Inflammatory macrophage treated with lipopolysaccharide for 4 hours (primary cell): ENCODE results near the gene NRDC.
A peak's percentile ranks its signal among the peaks of the same experiment; 100 is the strongest.
"Not testable (repeated sequence)": the region's sequence is repeated elsewhere in the genome, so short reads cannot be mapped to it uniquely, and the experiment has no call there.

Experiments used
- DNase-seq: peaks from one replicate; pipeline ENCODE4 v3.0.0-alpha.2; 2020

The NRDC gene

DNA sequence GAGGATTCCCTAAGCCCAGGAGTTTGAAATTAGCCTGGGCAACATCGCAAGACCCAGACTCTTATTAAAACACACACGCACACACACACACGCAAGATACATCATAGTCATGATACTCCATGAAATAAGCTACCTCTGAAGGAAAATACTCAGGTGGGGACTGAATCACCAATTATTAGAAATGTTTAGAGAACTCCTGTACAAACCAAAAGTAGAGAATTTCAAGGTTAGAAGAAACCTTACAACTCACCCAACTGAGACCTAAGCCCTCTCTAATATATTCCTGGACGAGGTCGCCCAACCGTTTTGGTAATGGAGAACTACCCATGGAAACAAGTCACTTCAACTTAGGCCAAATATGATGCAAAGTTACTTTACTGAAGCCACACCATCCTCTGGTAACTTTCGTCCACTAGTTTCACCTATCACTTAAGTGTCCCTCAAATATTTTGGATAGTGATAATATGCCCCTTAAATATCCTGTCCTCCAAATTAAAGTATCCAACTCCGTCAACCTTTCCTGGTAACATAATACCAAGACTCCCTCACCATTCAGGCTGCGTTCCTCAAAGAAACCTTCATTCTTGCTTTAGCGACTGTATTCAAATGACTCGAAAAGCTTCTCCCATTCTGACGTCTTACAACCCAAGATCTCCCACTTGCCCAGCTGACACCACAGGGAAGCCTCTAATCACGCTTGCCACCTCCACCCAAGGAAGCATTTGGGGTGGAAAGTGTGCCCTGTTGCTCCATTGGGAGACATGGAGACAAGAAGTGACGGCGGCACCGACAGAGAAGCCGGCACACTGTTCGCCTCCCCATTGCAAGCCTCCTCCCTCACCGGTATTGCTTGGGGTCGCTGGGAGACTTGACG is 856 bp downstream of the NRDC start:
- peak; percentile 74 for DNase-seq

DNA sequence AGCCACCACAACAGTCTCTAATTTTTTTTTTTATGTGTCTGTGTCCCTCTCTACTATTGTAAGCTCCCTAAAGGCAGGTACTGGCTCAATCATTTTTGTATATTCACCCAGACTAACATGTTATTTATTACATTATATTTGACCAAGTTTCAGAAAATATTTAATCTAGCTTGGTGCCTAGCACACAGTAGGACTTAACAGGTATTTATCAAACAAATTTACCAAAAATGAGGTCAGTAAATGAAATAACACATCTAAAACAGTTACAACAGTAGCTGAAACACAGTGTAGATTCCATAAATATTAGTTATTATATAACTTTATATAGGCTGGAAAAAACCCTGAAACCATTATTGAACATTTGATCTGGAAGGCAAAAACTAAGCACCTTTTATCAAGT is 2.7 kb downstream of the NRDC start:
- no peak for DNase-seq

DNA sequence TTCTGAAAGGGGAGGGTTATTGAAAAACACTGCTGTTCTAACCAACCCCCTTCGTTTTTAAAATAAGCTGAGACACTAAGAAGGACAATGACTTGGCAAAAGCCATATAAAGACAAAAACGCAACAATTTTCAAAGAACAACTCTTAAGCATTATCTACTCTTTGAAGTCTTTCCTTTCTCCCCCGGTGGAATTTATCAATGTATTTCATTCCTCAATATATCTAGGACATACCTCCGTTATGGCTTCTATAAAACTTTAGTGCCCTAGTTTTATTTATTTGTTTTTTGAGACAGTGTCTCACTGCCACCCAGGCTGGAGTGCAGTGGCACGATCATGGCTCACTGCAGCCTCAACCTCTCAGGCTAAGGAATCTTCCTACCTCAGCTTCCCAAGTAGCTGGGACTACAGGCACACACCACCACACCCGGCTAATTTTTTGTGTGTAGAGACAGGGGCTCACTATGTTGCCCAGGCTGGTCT is 3.2 kb downstream of the NRDC start:
- no peak for DNase-seq

DNA sequence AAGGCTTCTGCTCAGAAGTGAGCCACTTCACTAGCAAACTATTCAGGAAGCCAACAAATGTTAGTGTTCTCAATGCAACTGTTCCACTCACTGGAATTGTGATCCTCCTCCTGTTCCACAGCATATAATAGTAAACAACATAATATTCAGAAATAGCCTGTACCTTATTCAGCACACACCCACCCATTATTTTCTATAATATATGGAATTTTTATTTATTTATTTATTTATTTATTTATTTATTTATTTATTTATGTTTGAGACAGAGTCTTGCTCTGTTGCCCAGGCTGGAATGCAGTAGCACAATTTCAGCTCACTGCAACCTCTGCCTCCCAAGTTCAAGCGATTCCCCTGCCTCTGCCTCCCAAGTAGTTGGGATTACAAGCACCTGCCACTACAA is 5.3 kb downstream of the NRDC start:
- DNase-seq: not testable (repeated sequence)

DNA sequence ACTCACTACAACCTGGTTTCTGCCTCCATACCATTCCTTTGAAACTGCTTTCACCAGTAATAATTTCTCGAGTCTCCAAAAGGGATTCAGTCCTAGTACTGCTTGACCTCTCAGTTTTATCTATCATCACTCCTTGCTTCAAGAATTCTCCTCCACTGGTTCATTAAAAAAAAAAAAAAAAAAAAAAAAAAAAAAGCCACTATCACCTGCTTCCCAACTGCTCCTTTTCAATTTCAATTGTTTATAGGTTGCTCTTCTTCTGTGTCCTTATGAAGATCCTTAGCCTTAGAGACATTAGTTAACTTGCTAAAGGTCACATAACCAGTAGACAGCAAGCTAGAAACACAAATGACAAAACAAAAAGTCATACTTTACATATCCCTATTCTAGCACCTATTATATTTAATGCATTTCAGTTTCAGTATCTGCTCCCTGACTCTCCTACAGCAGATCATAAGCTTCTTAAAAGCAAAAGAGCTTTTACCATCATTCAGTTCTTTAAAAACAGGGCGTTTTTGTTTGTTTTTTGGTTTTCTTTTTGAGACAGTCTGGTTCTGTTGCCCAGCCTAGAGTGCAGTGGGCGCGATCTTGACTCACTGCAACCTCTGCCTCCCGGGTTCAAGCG is 7.1 kb downstream of the NRDC start:
- DNase-seq: peak; percentile 28

DNA sequence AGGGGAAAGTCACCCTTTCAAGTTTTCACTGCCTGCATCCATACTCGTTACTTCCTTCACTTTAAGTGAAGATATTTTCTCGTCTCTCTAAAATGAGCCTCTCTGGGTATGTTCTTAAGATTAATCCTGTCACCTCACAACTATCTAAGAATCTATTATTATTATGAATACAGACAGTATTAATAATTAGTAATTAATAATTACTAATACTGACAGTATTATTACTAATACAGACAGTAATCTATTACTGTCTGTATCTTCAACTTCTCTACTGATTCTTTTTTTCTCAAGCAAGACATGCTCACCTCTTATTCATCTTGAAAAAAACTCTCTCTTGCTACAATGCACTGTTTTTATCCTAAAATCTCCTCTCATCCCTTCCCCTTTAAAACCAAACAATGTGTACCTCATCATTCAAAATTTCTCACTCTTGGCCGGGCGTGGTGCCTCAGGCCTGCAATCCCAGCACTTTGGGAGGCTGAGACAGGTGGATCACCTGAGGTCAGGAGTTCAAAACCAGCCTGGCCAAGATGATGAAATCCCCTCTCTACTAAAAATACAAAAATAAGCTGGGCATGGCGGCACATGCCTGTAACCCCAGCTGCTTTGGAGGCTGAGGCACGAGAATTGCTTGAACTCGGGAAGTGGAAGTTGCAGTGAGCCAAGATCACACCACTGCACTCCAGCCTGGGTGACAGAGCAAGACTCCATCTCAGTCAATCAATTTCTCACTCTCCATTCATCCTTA is 7.8 kb downstream of the NRDC start:
- no peak for DNase-seq

DNA sequence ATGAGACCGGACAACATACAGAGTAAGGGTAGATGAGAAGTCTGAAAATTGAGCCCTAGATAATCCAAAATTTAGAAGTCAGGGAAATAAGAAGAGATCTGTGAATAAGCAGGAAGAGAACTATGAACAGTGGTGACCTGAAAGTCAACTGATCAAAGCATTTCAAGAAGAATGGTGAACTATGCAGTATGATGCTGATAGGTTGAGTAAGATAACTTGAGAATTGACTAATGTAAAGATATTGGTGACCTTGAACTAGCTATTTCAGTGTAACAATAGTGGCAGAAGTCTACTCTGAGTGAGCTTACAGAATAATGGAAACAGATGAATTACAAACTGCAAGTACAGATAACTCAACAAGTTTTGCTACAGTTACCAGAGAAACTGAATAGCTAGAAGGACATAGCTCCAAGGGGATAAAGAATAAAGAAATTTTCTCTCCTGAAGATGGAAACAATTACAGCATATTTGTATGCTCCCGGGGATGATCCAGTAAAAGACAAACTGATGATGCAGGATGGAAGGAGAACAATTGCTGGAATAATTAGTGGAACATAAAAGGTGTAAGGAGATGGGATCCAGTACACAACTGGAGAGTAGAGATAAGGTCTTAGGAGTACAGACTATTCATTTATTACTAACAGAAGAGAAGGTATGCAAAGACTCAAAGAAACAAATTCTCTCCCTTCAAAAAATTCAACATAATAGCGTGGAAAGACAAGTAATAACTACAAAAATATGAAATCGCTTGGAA is 10.9 kb downstream of the NRDC start:
- peak; percentile 17 for DNase-seq

DNA sequence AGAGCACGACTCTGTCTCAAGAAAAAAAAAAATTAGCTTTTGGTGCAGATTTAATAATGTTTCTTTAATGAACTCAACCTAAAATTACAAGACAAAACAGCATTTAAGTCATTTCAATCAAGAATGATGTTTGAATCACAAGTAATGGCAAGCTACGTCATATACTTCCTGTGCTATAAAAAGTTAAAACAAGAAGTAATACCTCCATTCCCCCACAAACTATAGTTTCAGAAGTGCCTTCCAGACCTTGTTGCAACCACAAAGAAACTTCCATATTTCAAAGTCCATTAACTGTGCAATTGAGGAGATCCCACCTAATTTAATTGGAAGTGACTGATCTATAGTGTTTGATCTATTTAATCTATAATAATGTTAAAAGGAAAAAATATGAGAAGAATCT is 15.1 kb downstream of the NRDC start:
- DNase-seq: peak; percentile 85

DNA sequence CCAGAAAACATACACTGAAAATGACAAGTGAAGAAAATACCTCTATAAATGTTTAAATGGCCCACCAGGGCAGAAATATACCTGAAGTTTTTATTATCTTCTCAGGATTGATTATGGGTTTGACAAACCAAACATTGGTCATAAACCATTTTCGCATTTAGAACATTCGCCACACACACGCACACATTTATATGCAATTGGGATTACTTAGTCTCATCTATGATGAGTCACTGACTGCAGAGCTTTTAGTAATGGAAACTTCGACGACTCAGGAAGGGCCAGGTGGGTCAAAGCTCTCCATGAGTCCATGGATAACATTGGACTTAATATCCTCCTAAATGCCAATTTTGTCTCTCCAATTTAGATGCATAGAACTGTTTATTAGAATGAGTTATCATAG is 16.9 kb downstream of the NRDC start:
- DNase-seq: no peak

DNA sequence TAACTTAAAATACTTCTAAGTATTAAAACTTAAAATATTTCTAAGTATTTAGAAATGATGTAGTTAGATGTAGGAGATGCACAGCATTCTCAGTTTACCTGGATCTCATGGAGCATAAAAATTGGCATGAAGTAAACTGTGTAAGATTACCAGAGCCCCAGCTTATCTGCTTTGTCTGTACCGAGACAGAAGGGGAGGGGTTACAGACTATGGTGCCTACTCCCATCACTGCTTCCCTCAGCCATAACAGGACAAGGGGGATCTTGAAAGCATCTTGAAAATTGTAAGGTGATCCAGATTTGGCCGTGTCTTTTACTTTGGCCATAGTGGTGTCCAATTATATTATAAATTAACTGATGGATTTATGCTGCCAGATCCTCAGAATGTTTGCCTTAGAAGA is 18.8 kb downstream of the NRDC start:
- DNase-seq: no peak

DNA sequence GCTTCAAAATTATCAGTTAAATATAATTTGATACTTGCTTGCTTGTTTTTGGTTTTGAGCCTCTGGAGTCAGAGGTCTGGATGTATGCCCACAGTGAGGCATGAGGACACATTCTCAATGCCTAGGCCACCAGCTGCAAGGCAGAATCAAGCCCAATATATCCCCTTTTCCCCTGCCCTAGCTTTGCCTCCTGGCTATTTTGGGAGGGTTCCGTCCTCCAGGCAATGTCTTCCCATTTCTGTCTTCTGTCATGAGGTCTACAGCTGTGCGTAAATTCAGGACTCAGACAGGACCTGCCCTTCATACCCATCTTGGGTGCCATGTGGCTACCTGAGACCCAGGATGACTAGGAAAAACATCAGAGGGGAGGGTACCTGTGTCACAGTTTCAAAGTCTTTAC is 19.2 kb downstream of the NRDC start:
- no peak for DNase-seq

DNA sequence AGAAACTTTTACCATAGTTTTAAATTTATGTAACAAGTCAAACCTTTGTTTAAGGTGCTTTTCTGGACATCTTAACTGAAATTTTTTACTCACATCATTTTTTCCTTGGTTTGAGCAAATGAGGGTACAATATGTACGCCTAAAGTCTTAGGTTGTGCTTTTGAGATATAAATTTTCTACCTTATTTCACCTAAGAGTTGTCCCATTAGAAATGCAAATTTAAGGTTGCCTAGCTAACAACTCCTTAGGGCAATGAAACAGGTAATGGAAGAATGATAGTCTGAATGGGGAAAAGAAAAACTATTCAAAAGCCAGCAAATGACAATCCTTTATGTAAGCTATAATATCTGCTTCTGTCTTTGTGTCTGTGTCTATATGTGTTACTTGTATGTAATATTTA is 19.6 kb downstream of the NRDC start:
- DNase-seq: no peak

DNA sequence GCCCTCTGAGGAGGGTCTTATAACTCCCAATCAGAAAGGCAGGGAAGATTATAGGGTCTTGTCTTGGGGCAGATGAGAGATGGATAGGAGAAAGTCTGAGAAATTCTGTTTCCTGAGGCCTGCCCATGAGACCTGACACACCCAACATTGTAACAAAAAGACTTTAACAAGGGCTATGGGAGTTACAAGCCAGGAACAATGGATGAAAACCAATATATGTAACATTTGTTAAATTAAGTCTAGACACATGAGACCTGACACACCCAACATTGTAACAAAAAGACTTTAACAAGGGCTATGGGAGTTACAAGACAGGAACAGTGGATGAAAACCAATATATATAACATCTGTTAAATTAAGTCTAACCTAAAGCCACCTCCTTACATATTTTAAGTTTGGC is 21.8 kb downstream of the NRDC start:
- DNase-seq: no peak

DNA sequence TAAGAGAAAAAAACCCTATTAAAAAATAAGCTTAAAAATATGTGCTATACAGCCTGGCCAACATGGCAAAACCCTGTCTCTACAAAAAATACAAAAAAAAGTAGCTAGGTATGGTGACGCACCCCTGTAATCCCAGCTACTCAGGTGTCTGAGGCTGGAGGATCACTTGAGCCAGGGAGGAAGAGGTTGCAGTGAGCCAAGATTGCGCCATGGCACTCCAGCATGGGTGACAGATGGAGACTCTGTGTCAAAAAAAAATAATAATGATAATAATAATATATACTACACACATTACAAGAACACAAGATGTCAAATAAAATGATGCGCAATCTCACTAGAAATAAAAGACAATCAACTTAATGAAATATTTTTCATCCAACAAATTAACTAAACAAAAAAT is 22.9 kb downstream of the NRDC start:
- DNase-seq: no peak

DNA sequence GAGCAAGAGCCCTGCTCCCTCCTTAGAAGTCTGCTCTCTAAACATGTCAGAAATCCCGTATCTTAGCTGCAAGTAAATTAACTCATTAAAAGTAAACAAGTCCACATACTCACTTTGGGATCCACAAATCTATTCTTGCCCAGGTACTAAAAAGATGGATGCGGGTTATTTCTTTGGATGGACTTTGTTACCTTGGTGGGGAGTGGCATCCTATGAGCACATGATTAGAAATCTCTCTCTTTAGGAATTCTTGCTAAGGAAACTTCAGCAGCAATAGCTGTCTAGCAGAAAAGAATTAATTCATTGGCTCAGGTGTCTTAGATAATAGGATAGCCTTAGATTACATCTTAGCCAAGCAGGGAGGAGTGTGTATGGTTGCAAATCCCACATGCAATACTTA is 25.2 kb downstream of the NRDC start:
- no peak for DNase-seq

DNA sequence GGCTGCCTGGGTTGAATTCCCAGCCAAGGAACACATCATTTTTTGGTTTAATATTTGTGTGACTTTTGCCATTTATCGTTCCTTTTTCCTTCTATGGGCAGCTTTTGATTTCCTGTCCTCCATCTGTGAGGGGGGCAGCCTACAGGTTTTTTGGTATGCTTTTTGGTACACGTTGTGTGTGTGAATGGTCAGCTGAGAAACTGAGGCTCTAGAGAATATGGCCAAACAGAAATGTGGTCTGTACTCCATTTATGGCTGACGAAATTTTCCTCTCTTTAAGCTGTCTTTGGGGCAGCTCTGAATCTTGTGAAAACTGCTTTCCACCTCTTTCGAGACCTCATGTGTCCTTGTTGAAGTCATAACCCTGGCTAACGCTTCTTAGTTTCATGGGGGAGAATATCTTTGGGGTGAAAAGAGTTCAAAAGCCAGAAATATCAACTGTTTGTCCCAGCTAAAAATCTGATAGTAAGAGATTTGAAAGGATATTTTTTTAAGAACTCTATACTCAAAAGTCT is 26.6 kb downstream of the NRDC start:
- DNase-seq: no peak

DNA sequence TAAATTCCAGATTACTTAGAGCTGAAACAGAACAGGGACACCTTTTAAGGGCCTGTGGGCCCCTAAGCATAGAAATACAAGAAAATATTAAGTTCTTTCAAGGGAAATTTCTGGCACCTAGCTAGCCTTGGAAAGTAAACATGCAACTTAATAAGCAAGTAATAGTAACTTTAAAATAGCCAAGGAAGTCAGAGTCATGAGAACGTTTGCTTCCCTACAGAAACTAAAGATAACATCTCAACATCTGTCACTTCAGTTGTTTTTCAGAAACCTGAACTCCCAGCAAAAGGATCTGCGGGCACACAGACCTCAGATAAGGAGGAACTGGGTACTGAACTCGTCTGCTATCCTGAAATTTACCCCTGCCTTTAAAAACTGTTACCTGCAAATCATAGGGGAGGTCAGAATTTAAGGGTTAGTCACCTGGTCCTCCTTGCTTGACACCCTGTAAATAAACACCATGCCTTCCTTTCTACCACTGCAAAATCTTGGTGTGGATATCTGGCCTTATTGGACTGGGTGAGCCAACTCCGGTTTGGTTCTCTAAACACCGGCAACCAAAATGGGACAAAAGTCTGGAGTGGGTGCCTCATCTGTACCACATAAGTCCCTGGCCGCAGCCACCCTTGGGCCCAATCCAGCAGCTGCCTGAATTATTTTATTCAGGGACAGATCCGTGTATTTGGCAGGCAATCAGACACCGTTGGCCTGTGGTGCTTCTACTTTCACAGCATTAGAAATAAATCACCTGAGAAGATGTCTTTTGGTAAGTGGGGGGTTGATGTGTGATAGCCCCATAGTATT is 27.9 kb downstream of the NRDC start:
- no peak for DNase-seq

DNA sequence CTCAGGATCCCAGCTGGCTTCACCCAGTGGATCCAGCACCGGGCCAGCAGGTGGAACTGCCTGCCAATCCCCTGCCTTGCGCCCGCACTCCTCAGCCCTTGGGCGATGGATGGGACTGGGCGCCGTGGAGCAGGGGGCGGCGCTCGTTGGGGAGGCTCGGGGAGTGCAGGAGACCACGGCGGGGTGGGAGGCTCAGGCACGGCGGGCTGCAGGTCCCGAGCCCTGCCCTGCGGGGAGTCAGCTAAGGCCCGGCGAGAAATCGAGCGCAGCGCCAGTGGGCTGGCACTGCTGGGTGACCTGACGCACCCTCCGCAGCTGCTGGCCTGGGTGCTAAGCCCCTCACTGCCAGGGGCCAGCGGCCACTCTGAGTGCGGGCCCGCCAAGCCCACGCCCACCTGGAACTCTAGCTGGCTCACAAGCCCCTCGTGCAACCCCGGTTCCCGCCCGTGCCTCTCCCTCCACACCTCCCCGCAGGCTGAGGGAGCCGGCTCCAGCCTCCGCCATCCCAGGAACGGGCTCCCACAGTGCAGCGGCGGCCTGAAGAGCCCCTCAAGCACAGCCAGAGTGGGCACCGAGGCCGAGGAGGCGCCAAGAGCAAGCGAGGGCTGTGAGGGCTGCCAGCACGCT is 31.1 kb downstream of the NRDC start:
- DNase-seq: no peak

DNA sequence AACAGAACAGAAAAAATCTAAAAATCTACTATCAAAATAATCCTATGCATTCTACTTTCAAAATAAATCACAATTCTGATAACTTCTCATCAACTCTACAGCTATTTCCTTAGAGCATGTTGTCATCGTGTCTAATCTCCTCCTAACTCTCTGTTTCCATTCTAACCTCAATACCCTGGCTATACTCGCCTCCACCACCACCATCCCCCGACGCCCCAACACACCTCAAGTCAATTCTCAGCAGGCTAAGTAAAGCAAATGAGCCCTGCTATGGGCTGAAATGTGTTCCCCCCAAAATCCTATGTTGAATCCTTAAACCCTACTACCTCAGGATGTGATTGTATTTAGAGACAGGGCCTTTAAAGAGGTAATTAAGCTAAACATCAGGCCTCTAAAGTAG is 34.6 kb downstream of the NRDC start:
- DNase-seq: no peak

DNA sequence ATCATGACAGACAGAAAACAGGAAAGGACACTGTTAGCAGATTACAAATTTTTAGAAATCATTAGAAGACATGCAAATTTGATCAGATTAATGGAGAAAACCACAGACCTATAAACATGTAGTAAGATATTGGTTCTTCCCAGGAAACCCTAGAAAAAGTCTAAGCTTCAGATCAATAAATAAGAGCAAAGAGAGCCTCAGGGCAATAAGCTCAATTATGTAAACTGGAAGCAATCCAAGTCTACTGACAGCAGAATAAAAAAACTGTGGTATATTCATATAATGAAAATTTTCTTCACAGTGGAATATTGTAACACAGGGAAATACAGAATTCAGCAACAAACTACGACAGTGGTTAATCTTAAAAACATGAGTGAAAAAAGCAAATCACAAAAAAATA is 36.3 kb downstream of the NRDC start:
- DNase-seq: no peak

DNA sequence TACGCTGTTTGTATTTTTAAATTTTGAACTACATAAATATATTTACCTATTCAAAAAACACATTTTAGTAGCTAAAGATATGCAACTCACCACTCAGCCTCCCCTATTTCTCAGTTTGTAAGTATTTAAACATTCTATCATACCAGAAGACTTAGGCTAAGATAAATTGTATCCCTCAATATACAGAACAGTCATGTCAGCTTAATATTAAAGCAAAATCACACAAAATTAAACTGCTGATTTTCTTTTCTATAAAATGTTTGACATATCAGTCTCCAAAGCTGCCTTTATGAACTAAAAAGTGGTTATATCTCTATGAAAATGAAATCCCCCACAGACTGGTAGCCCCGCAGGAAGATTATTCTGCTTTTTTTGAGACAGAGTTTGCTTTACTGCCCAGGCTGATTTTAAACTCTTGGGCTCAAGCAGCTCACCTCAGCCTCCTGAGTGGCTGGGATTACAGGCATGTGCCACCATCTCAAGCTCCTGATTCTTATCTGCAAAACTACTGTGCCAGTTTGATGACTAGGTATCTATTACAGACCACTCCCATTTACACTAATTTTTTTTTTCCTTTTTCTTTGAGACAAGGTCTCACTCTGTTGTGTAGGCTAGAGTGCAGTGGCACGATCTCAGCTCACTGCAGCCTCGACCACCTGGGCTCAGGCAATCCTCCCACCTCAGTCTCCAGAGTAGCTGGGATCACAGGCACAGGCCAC is 37.6 kb downstream of the NRDC start:
- DNase-seq: no peak
